ENCODE measurements around the gene MT1B. TPM values are rescaled to one million over a fixed set of nuclear protein-coding genes. Genes with fewer than 3 reads are reported as not detected.

Gene MT1B
- total and polyA plus RNA-seq, 2 of the 13 experiments (the other 11 are each of a cell fraction or from before 2014, with no cell fraction given): 0.89 TPM; not detected in 1

DNA sequence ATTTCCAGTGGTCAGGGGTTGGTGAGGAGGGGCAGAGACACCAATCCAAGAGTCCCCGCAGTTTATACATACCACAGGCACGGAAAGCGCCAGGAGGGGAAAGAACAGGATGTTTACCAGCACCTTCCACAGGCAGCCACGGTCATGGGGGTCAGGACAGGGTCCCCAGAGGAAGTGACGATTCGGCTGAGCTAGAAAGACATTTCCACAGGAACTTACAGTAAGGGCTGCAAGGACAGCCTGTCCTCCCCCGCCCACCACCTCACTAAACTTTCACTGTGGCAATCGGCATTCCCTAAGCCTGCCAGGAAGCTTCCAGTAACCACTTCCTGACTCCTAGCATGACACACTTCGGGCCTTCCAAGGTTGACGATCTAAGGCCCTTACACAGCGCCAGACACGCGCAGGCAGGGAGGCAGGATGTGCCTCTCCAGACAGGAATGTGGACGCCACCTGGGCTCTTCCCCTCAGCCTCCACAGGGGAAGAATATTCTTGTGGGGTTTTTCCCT, 44.5 kb upstream of the MT1B start (continued):
- TF ChIP-seq RORA (CRISPR knock-in tag; IDR thresholded peaks at IDR 0.05): no peak
- TF ChIP-seq HNF4A (CRISPR knock-in tag; IDR thresholded peaks at IDR 0.05): no peak; the same call in 1 of the 2 replicates
- TF ChIP-seq ZNF691 (CRISPR knock-in tag; IDR thresholded peaks at IDR 0.05; ENCODE audit: borderline replicate concordance, low read depth): peak; percentile 57
- TF ChIP-seq SMYD3 (CRISPR knock-in tag; IDR thresholded peaks at IDR 0.05): peak; percentile 89
- peak; percentile 83 for TF ChIP-seq ERF (CRISPR knock-in tag; IDR thresholded peaks at IDR 0.05)
- 0 out of 2 replicates have a peak, but pooled peaks have one; percentile 63 for TF ChIP-seq TOPORS (CRISPR knock-in tag; IDR thresholded peaks at IDR 0.05)
- TF ChIP-seq, protein P1, sequence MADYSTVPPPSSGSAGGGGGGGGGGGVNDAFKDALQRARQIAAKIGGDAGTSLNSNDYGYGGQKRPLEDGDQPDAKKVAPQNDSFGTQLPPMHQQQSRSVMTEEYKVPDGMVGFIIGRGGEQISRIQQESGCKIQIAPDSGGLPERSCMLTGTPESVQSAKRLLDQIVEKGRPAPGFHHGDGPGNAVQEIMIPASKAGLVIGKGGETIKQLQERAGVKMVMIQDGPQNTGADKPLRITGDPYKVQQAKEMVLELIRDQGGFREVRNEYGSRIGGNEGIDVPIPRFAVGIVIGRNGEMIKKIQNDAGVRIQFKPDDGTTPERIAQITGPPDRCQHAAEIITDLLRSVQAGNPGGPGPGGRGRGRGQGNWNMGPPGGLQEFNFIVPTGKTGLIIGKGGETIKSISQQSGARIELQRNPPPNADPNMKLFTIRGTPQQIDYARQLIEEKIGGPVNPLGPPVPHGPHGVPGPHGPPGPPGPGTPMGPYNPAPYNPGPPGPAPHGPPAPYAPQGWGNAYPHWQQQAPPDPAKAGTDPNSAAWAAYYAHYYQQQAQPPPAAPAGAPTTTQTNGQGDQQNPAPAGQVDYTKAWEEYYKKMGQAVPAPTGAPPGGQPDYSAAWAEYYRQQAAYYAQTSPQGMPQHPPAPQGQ (CRISPR knock-in tag; IDR thresholded peaks at IDR 0.05; ENCODE audit: borderline replicate concordance): peak; percentile 68; the same call in 1 of the 2 replicates
- TF ChIP-seq EHMT2 (IDR thresholded peaks at IDR 0.05; ENCODE audit: borderline replicate concordance, low read depth, low read length): no peak
- TF ChIP-seq, protein P2, sequence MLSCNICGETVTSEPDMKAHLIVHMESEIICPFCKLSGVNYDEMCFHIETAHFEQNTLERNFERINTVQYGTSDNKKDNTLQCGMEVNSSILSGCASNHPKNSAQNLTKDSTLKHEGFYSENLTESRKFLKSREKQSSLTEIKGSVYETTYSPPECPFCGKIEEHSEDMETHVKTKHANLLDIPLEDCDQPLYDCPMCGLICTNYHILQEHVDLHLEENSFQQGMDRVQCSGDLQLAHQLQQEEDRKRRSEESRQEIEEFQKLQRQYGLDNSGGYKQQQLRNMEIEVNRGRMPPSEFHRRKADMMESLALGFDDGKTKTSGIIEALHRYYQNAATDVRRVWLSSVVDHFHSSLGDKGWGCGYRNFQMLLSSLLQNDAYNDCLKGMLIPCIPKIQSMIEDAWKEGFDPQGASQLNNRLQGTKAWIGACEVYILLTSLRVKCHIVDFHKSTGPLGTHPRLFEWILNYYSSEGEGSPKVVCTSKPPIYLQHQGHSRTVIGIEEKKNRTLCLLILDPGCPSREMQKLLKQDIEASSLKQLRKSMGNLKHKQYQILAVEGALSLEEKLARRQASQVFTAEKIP (CRISPR knock-in tag; IDR thresholded peaks at IDR 0.05; ENCODE audit: borderline replicate concordance): no peak
- no peak for TF ChIP-seq ZNF205 (CRISPR knock-in tag; IDR thresholded peaks at IDR 0.05)
- peak; percentile 97 for TF ChIP-seq PHF21A (CRISPR knock-in tag; IDR thresholded peaks at IDR 0.05)
- TF ChIP-seq ZNF616 (CRISPR knock-in tag; IDR thresholded peaks at IDR 0.05; ENCODE audit: low read depth): peak; percentile 79
- peak; percentile 70; the same call in 1 of the 2 replicates for TF ChIP-seq FIP1L1 (IDR thresholded peaks at IDR 0.05; ENCODE audit: borderline replicate concordance, insufficient read depth, low read depth, low read length)
- TF ChIP-seq FOXP1 (IDR thresholded peaks at IDR 0.05): no peak
- TF ChIP-seq FOXP1 (CRISPR knock-in tag; IDR thresholded peaks at IDR 0.05): peak; percentile 78
- TF ChIP-seq, protein P3, sequence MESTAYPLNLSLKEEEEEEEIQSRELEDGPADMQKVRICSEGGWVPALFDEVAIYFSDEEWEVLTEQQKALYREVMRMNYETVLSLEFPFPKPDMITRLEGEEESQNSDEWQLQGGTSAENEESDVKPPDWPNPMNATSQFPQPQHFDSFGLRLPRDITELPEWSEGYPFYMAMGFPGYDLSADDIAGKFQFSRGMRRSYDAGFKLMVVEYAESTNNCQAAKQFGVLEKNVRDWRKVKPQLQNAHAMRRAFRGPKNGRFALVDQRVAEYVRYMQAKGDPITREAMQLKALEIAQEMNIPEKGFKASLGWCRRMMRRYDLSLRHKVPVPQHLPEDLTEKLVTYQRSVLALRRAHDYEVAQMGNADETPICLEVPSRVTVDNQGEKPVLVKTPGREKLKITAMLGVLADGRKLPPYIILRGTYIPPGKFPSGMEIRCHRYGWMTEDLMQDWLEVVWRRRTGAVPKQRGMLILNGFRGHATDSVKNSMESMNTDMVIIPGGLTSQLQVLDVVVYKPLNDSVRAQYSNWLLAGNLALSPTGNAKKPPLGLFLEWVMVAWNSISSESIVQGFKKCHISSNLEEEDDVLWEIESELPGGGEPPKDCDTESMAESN (CRISPR knock-in tag; conservative IDR thresholded peaks at IDR 0.05): peak; percentile 85
- TF ChIP-seq ADNP (CRISPR knock-in tag; IDR thresholded peaks at IDR 0.05): 0 out of 2 replicates have a peak, but pooled peaks have one; percentile 66
- TF ChIP-seq SUZ12 (IDR thresholded peaks at IDR 0.05; ENCODE audit: low read depth, low read length): no peak
- TF ChIP-seq ZNF282 (IDR thresholded peaks at IDR 0.05; ENCODE audit: partially characterized antibody): no peak
- TF ChIP-seq, protein P4, sequence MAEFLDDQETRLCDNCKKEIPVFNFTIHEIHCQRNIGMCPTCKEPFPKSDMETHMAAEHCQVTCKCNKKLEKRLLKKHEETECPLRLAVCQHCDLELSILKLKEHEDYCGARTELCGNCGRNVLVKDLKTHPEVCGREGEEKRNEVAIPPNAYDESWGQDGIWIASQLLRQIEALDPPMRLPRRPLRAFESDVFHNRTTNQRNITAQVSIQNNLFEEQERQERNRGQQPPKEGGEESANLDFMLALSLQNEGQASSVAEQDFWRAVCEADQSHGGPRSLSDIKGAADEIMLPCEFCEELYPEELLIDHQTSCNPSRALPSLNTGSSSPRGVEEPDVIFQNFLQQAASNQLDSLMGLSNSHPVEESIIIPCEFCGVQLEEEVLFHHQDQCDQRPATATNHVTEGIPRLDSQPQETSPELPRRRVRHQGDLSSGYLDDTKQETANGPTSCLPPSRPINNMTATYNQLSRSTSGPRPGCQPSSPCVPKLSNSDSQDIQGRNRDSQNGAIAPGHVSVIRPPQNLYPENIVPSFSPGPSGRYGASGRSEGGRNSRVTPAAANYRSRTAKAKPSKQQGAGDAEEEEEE (CRISPR knock-in tag; IDR thresholded peaks at IDR 0.05; ENCODE audit: borderline replicate concordance): no peak
- TF ChIP-seq ELF1 (CRISPR knock-in tag; IDR thresholded peaks at IDR 0.05): peak; percentile 88
- peak in 1 of 2 experiments; percentile 24; a peak in 1 of 4 replicates for TF ChIP-seq ATF4 (CRISPR knock-in tag; IDR thresholded peaks at IDR 0.05)
